H1 (cell line): ENCODE results near the gene LYRM4. TPM values are rescaled to one million over a fixed set of nuclear protein-coding genes. Genes with fewer than 3 reads are reported as not detected.

Experiments
- CTCF ChIA-PET: fragments of 300-600 bp; sonication (Branson Sonifier 250); formaldehyde crosslinking; loops from one replicate; lab custom pipeline; 2021; ENCODE audit not compliant: partially characterized antibody; lab: Charles Lee
- POLR2A ChIA-PET: fragments of 300-600 bp; sonication (Branson Sonifier 250); formaldehyde crosslinking; loops from one replicate; lab custom pipeline; 2021; ENCODE audit warnings: inconsistent platforms; ENCODE audit not compliant: partially characterized antibody; lab: Charles Lee
- DNase-seq, 2 experiments: peaks; one replicate each; pipeline versions ENCODE4 v3.0.0 to v3.0.0-alpha.2; 2010 to 2022; ENCODE audit warnings: low spot score in 2 of 2, low read depth in 1 of 2, mixed read lengths in 1 of 2
- FAIRE-seq: peaks from 2 replicates; lab custom pipeline; 2011; peaks lifted over from hg19 to GRCh38; lab: Jason Lieb, UNC
- H2AFZ ChIP-seq: 2 replicates; pipeline ENCODE4 v1.8.1; 2012; ENCODE audit warnings: low read length, inconsistent platforms
- H2AK5ac ChIP-seq: 2 replicates; pipeline ENCODE4 v1.6.1; 2013; ENCODE audit warnings: low read depth, low read length
- H2BK120ac ChIP-seq: replicated peaks from 2 replicates; pipeline ENCODE3; 2013; ENCODE audit warnings: low read depth, low read length, inconsistent platforms
- H2BK12ac ChIP-seq: 2 replicates; pipeline ENCODE4 v1.6.1; 2013; ENCODE audit warnings: low read depth, low read length
- H2BK15ac ChIP-seq: 2 replicates; pipeline ENCODE4 v1.6.1; 2013; ENCODE audit warnings: low read length
- H2BK20ac ChIP-seq: 2 replicates; pipeline ENCODE4 v1.6.1; 2013; ENCODE audit warnings: low read length
- H2BK5ac ChIP-seq: 2 replicates; pipeline ENCODE4 v1.6.1; 2013; ENCODE audit warnings: low read depth, low read length
- H3K14ac ChIP-seq: 2 replicates; pipeline ENCODE4 v1.6.1; 2013; ENCODE audit warnings: inconsistent platforms; ENCODE audit not compliant: insufficient read length
- H3K18ac ChIP-seq: 2 replicates; pipeline ENCODE4 v1.6.1; 2013; ENCODE audit warnings: low read length; ENCODE audit errors: extremely low read depth
- H3K23ac ChIP-seq: 2 replicates; pipeline ENCODE4 v1.6.1; 2013; ENCODE audit warnings: inconsistent platforms; ENCODE audit not compliant: insufficient read length
- H3K23me2 ChIP-seq: 2 replicates; pipeline ENCODE4 v1.6.1; 2013; ENCODE audit warnings: low read depth, low read length
- H3K27ac ChIP-seq: 2 replicates; pipeline ENCODE4 v1.6.1; 2011; ENCODE audit warnings: low read depth, low read length, inconsistent platforms
- H3K27me3 ChIP-seq, 4 experiments: replicated peaks in 1 of 4; 1 replicate in 1 of 4; 2 replicates in 3 of 4; pipeline versions ENCODE4 v1.6.1 to v1.8.1; 2011 to 2013; ENCODE audit warnings: low read length in 3 of 4, mild to moderate bottlenecking in 3 of 4, inconsistent platforms in 2 of 4, mixed read lengths in 2 of 4, moderate library complexity in 1 of 4; ENCODE audit not compliant: control insufficient read depth in 3 of 4, insufficient read depth in 3 of 4; ENCODE audit errors: extremely low read depth in 1 of 4
- H3K36me3 ChIP-seq, 4 experiments: 2 replicates each; pipeline versions ENCODE4 v1.6.1 to v1.8.1; 2011 to 2013; ENCODE audit warnings: mild to moderate bottlenecking in 4 of 4, low read length in 3 of 4, moderate library complexity in 2 of 4, control low read depth in 1 of 4, inconsistent platforms in 1 of 4; ENCODE audit not compliant: insufficient read depth in 4 of 4, control insufficient read depth in 2 of 4
- H3K4ac ChIP-seq: replicated peaks from 2 replicates; pipeline ENCODE3; 2013; ENCODE audit warnings: low read length, low read depth, mixed read lengths, inconsistent platforms; ENCODE audit not compliant: insufficient read length
- H3K4me1 ChIP-seq, 4 experiments: replicated peaks in 1 of 4; 1 replicate in 1 of 4; 2 replicates in 3 of 4; pipeline versions ENCODE4 v1.6.1 to v1.8.1; 2011 to 2013; ENCODE audit warnings: low read length in 3 of 4, inconsistent platforms in 2 of 4, mixed read lengths in 1 of 4; ENCODE audit not compliant: insufficient read depth in 4 of 4, control insufficient read depth in 3 of 4
- H3K4me2 ChIP-seq, 2 experiments: 2 replicates each; pipeline versions ENCODE4 v1.6.1 to v1.8.1; 2011 to 2013; ENCODE audit warnings: low read depth in 2 of 2, low read length in 2 of 2, control low read depth in 1 of 2, inconsistent platforms in 1 of 2, mild to moderate bottlenecking in 1 of 2; ENCODE audit not compliant: insufficient read depth in 1 of 2
- H3K4me3 ChIP-seq, 4 experiments: fragments of 200-600, 300-600 bp in 1 of 4; sonication (generic), shearing (Covaris generic), sonication (Bioruptor Twin) in 1 of 4; 2 replicates each; pipeline versions ENCODE4 v1.5.1 to v1.8.1; 2011 to 2016; ENCODE audit warnings: low read length in 4 of 4, low read depth in 3 of 4, control low read depth in 2 of 4, inconsistent platforms in 2 of 4, mild to moderate bottlenecking in 2 of 4, mixed read lengths in 1 of 4, moderate library complexity in 1 of 4; ENCODE audit not compliant: insufficient read depth in 2 of 4; ENCODE audit errors: extremely low read depth in 1 of 4
- H3K56ac ChIP-seq: replicated peaks from 2 replicates; pipeline ENCODE3; 2013; ENCODE audit warnings: low read depth, mild to moderate bottlenecking, mixed read lengths, low read length, inconsistent platforms; ENCODE audit not compliant: insufficient read length
- H3K79me1 ChIP-seq: 2 replicates; pipeline ENCODE4 v1.6.1; 2013; ENCODE audit warnings: low read depth, low read length, control low read depth
- H3K79me2 ChIP-seq, 2 experiments: 2 replicates each; pipeline versions ENCODE4 v1.6.1 to v1.8.1; 2012 to 2013; ENCODE audit warnings: low read length in 2 of 2, mild to moderate bottlenecking in 2 of 2, inconsistent platforms in 1 of 2; ENCODE audit not compliant: insufficient read depth in 2 of 2, control insufficient read depth in 1 of 2
- H3K9ac ChIP-seq, 4 experiments: replicated peaks in 1 of 4; 1 replicate in 1 of 4; 2 replicates in 3 of 4; pipeline versions ENCODE4 v1.6.1 to v1.8.1; 2011 to 2013; ENCODE audit warnings: low read depth in 3 of 4, low read length in 3 of 4, control low read depth in 2 of 4, mild to moderate bottlenecking in 2 of 4, moderate library complexity in 2 of 4, inconsistent platforms in 1 of 4; ENCODE audit errors: extremely low read depth in 1 of 4
- H3K9me3 ChIP-seq, 2 experiments: 2 replicates each; pipeline versions ENCODE4 v1.6.1 to v1.8.1; 2012 to 2013; ENCODE audit warnings: mild to moderate bottlenecking in 2 of 2, moderate library complexity in 2 of 2, control low read depth in 1 of 2, inconsistent platforms in 1 of 2, low read depth in 1 of 2, low read length in 1 of 2, mixed read lengths in 1 of 2; ENCODE audit not compliant: insufficient read depth in 2 of 2
- H4K20me1 ChIP-seq, 2 experiments: replicated peaks in 1 of 2; 2 replicates each; pipeline versions ENCODE3 to v1.8.1; 2011 to 2013; ENCODE audit warnings: inconsistent platforms in 2 of 2, low read length in 2 of 2, mild to moderate bottlenecking in 1 of 2; ENCODE audit not compliant: insufficient read depth in 2 of 2, control insufficient read depth in 1 of 2
- H4K5ac ChIP-seq: 2 replicates; pipeline ENCODE4 v1.6.1; 2013; ENCODE audit warnings: low read length, low read depth, mixed read lengths, inconsistent platforms; ENCODE audit not compliant: insufficient read length
- H4K8ac ChIP-seq: 2 replicates; pipeline ENCODE4 v1.8.0; 2013; ENCODE audit warnings: mild to moderate bottlenecking, moderate library complexity, low read length, inconsistent platforms; ENCODE audit not compliant: insufficient read depth; ENCODE audit errors: extremely low read depth
- H4K91ac ChIP-seq: replicated peaks from 2 replicates; pipeline ENCODE3; 2013; ENCODE audit warnings: low read length, mixed read lengths, inconsistent platforms; ENCODE audit not compliant: insufficient read length
- SP1 ChIP-seq: IDR thresholded peaks from 2 replicates; pipeline ENCODE4 v1.6.1; 2011; ENCODE audit warnings: low read depth, low read length
- ZNF274 ChIP-seq: IDR thresholded peaks from 2 replicates; pipeline ENCODE4 v1.7.0; 2012; ENCODE audit warnings: low read length, borderline replicate concordance; ENCODE audit errors: extremely low read depth
- WGBS, 2 experiments: shearing (Covaris generic) in 1 of 2; methylation state at CpG; one replicate each; pipeline versions ENCODE4 v1.1.6 to v1.1.7; 2013 to 2015; ENCODE audit warnings: low lambda C conversion rate in 2 of 2, mixed read lengths in 2 of 2, inconsistent platforms in 1 of 2, low coverage in 1 of 2, missing lambda C conversion rate in 1 of 2; ENCODE audit not compliant: insufficient replicate concordance in 2 of 2, insufficient coverage in 1 of 2, insufficient read length in 1 of 2; ENCODE audit errors: extremely low coverage in 1 of 2, missing lambda C conversion rate in 1 of 2; 5-methylcytosine and 5-hydroxymethylcytosine counted together
- polyA plus RNA-seq, 7 experiments: library from polyadenylated mRNA; depleted of rRNA in 3 of 7; stranded (reverse) in 5 of 7; unstranded in 2 of 7; fragments of >200 nt in 5 of 7; fragments of 200-250 nt in 2 of 7; gene quantifications; 1 replicate in 5 of 7; 2 replicates in 1 of 7; 4 replicates in 1 of 7; pipeline versions ENCODE4 v1.2.1 to v1.2.3, GENCODE V29; 2011 to 2013; ENCODE audit warnings: missing spikeins in 2 of 7, mixed read lengths in 2 of 7
- total RNA-seq: library from RNA; stranded (reverse); fragmentation: NEBNext Ultra II Directional; extraction: Animal tissue kit (Norgen Biotek cat#: 25700); gene quantifications from 2 replicates; pipeline ENCODE4 v1.2.1, GENCODE V29; 2021

Gene LYRM4
- total and polyA plus RNA-seq, 2 of the 8 experiments (the other 6 are each of a cell fraction or from before 2014, with no cell fraction given) = 56.6 to 62.8 TPM

GRCh38 chr6:5093231-5094015, 167.3 kb downstream of the LYRM4 start:
- H3K9ac ChIP-seq = no peak overlapping the region
- no peak overlapping the region for H3K4me3 ChIP-seq
- no peaks in the 10 kb centered on the region for H3K79me1 ChIP-seq
- H3K23me2 ChIP-seq = no peaks in the 10 kb centered on the region
- H2BK120ac ChIP-seq = no peak overlapping the region
- peaks cover 0 to under 1% (median 0%) of the 10 kb centered on the region in 4 experiments; a peak in 5 of 7 replicates for H3K27me3 ChIP-seq
- no peaks in the 10 kb centered on the region for H3K36me3 ChIP-seq
- H3K4me1 ChIP-seq = no peaks in the 10 kb centered on the region
- H3K9me3 ChIP-seq = no peaks in the 10 kb centered on the region
- H2AFZ ChIP-seq = no peak overlapping the region
- no peak overlapping the region for H3K23ac ChIP-seq
- no peak overlapping the region for H2BK12ac ChIP-seq
- H3K4ac ChIP-seq = no peak overlapping the region
- no peaks in the 10 kb centered on the region for H3K79me2 ChIP-seq
- FAIRE-seq (no peak), DNase-seq (no peak)
- H3K27ac ChIP-seq = no peak overlapping the region
- no peak overlapping the region for H2BK5ac ChIP-seq
- peaks cover 0 to under 1% of the 10 kb centered on the region in 2 experiments for H4K20me1 ChIP-seq
- no peak overlapping the region for H3K56ac ChIP-seq
- WGBS, 2 experiments = 90% methylated on average over 7 of the region's 7 CpGs; no CpG with 5 or more reads in 1 of the 2 experiments
- no peak overlapping the region for H4K8ac ChIP-seq
- ChIA-PET CTCF (interaction anchor here (1.1 kb wide), 1 partner anchor 9 kb away, joined by 3 read pairs; no protein-coding TSS in a partner anchor), POLR2A (no interaction called here)
- H3K18ac ChIP-seq = no peak overlapping the region
- H4K5ac ChIP-seq = no peak overlapping the region
- no peak overlapping the region for H3K4me2 ChIP-seq
- no peak overlapping the region for H4K91ac ChIP-seq
- no peak overlapping the region for H2AK5ac ChIP-seq
- H3K14ac ChIP-seq = no peak overlapping the region
- no peak overlapping the region for H2BK20ac ChIP-seq
- H2BK15ac ChIP-seq = no peak overlapping the region
- TF ChIP-seq ZNF274 = no peak
- no peak for TF ChIP-seq SP1
